ENCODE results near the gene PTPRK. TPM values are rescaled to one million over a fixed set of nuclear protein-coding genes. Genes with fewer than 3 reads are reported as not detected.

Gene PTPRK
- total and polyA plus RNA-seq, 2 donors (not counting 1 experiment from before 2014, with no cell fraction given), result 19.4 to 75.5 TPM

GRCh38 chr6:128367437-128367836 is 153.0 kb downstream of the PTPRK start:
- Histone ChIP-seq H3K4me3 (replicated peaks in 1 of 4; ENCODE audit: control extremely low read depth in 1 of 4, insufficient read depth in 1 of 4, low read depth in 3 of 4, low read length in 4 of 4) (no peak overlapping the region), H3K79me2 (ENCODE audit: control insufficient read depth, insufficient read depth, low read length) (peaks cover 4% of the 10 kb centered on the region), H3K4me1 (ENCODE audit: control insufficient read depth, extremely low read depth, insufficient read depth, low read length) (peaks cover 14% of the 10 kb centered on the region), H3K36me3 (ENCODE audit: control insufficient read depth, insufficient read depth, low read length) (no peaks in the 10 kb centered on the region), H3K27ac (ENCODE audit: insufficient read depth, low read length) (no peak overlapping the region), H2AFZ (ENCODE audit: low read length) (no peak overlapping the region), H4K20me1 (ENCODE audit: control insufficient read depth, extremely low read depth, insufficient read depth, low read length) (no peaks in the 10 kb centered on the region), H3K4me2 (ENCODE audit: extremely low read depth, insufficient read depth, low read length) (no peak overlapping the region), H3K9ac (ENCODE audit: insufficient read depth, low read length) (no peak overlapping the region), H3K27me3 (ENCODE audit: control insufficient read depth, insufficient read depth, low read length) (no peaks in the 10 kb centered on the region), H3K9me3 (ENCODE audit: control insufficient read depth, insufficient read depth, low read depth, low read length) (no peaks in the 10 kb centered on the region)
- TF ChIP-seq CTCF (conservative IDR thresholded peaks at IDR 0.05 in 1 of 2, IDR thresholded peaks at IDR 0.05 in 1 of 2; ENCODE audit: low read depth in 1 of 2, low read length in 2 of 2) (no peak), EZH2 (IDR thresholded peaks at IDR 0.05; ENCODE audit: low read length, missing control alignments) (no peak)
- DNase-seq (ENCODE audit: low read depth in 2 of 2), result no peak

DNA sequence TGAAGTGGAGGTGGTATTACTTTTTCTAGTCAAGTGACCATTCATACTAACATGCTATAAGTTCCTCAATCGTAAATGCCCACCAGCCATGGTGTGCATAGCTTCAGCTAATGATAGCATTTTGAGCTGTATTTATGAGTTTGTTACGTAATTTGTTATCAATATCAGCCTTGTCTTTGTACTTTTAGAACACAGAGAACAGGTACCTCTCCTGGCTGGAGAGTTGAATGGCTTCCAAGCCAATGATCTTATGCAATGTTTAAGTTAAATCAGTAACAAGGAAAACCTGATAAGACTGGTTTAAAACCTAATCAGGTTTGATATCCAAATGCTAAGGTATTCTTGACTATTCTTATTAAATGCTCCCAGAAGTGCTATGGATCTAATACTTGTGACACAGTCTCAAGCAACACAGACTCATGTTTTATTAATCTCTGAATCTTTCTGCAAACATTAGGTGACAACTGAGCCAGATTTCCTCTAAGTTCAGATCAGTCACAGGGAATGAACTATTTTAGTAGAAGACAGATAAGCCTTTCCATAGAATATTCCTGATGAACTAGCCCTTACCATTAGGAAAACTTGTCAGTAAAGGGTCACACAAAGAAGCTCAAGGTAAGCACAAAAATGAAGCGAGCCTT is 154.8 kb downstream of the PTPRK start:
- Histone ChIP-seq H2AFZ (ENCODE audit: low read length) (no peak overlapping the region), H4K20me1 (ENCODE audit: control insufficient read depth, extremely low read depth, insufficient read depth, low read length) (no peaks in the 10 kb centered on the region), H3K27ac (ENCODE audit: insufficient read depth, low read length) (no peak overlapping the region), H3K79me2 (ENCODE audit: control insufficient read depth, insufficient read depth, low read length) (peaks cover 4% of the 10 kb centered on the region), H3K4me3 (replicated peaks in 1 of 4; ENCODE audit: control extremely low read depth in 1 of 4, insufficient read depth in 1 of 4, low read depth in 3 of 4, low read length in 4 of 4) (no peak overlapping the region), H3K9ac (ENCODE audit: insufficient read depth, low read length) (no peak overlapping the region), H3K9me3 (ENCODE audit: control insufficient read depth, insufficient read depth, low read depth, low read length) (no peaks in the 10 kb centered on the region), H3K27me3 (ENCODE audit: control insufficient read depth, insufficient read depth, low read length) (no peaks in the 10 kb centered on the region), H3K4me2 (ENCODE audit: extremely low read depth, insufficient read depth, low read length) (no peak overlapping the region), H3K4me1 (ENCODE audit: control insufficient read depth, extremely low read depth, insufficient read depth, low read length) (peaks cover 14% of the 10 kb centered on the region), H3K36me3 (ENCODE audit: control insufficient read depth, insufficient read depth, low read length) (no peaks in the 10 kb centered on the region)
- no peak for TF ChIP-seq CTCF (conservative IDR thresholded peaks at IDR 0.05 in 1 of 2, IDR thresholded peaks at IDR 0.05 in 1 of 2; ENCODE audit: low read depth in 1 of 2, low read length in 2 of 2)
- TF ChIP-seq EZH2 (IDR thresholded peaks at IDR 0.05; ENCODE audit: low read length, missing control alignments), result no peak
- no peak for DNase-seq (ENCODE audit: low read depth in 2 of 2)

DNA sequence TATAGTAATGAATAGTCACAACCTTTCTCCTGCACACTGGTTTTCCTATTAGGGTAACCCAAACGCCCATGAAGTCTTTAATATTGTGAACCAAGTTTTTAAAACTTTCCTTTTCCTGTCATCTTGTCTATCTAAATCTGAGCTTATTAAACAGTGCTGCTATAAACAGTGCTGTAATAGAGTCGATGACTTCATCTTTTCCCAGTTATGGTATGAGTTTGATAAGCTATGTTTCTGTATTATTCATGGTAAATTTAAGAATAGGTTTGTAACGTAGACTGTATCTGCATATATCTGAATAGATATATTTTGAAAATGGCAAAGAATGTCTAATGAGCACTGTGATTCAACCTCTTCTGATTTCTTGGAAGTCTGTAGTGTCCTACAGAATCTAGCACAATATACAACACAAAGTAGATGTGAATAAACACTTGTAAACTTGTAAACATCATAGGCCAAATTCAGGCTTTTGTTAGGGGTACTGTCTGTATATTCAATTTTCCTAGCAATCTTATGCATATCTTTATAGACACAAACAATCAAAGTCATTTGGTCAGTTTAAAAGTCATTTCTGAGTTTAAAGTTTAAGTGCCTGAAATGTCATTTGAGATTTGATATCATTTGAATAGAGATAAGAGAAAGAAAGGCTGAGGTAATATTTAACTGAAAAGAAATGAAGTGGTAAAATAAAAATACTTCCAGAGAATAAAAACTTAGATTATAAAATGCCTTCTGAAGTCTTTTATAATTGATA is 155.5 kb downstream of the PTPRK start:
- Histone ChIP-seq H3K27me3 (ENCODE audit: control insufficient read depth, insufficient read depth, low read length) (no peaks in the 10 kb centered on the region), H3K79me2 (ENCODE audit: control insufficient read depth, insufficient read depth, low read length) (peaks cover 4% of the 10 kb centered on the region), H3K9ac (ENCODE audit: insufficient read depth, low read length) (no peak overlapping the region), H3K36me3 (ENCODE audit: control insufficient read depth, insufficient read depth, low read length) (no peaks in the 10 kb centered on the region), H3K4me1 (ENCODE audit: control insufficient read depth, extremely low read depth, insufficient read depth, low read length) (peaks cover 11% of the 10 kb centered on the region), H3K9me3 (ENCODE audit: control insufficient read depth, insufficient read depth, low read depth, low read length) (no peaks in the 10 kb centered on the region), H3K4me3 (replicated peaks in 1 of 4; ENCODE audit: control extremely low read depth in 1 of 4, insufficient read depth in 1 of 4, low read depth in 3 of 4, low read length in 4 of 4) (no peak overlapping the region), H4K20me1 (ENCODE audit: control insufficient read depth, extremely low read depth, insufficient read depth, low read length) (no peaks in the 10 kb centered on the region), H3K27ac (ENCODE audit: insufficient read depth, low read length) (no peak overlapping the region), H3K4me2 (ENCODE audit: extremely low read depth, insufficient read depth, low read length) (no peak overlapping the region), H2AFZ (ENCODE audit: low read length) (no peak overlapping the region)
- DNase-seq (ENCODE audit: low read depth in 2 of 2), result no peak
- TF ChIP-seq CTCF (conservative IDR thresholded peaks at IDR 0.05 in 1 of 2, IDR thresholded peaks at IDR 0.05 in 1 of 2; ENCODE audit: low read depth in 1 of 2, low read length in 2 of 2) (no peak), EZH2 (IDR thresholded peaks at IDR 0.05; ENCODE audit: low read length, missing control alignments) (no peak)

Data from fibroblast of lung (primary cell).